Spleen (tissue), 11 donors: Measurements from ENCODE around the gene ZNF224. TPM values are rescaled to one million over a fixed set of nuclear protein-coding genes. Genes with fewer than 3 reads are reported as not detected.

ENCODE experiments used
- DNase-seq: peaks from one replicate; pipeline ENCODE4 v3.0.0-alpha.2; 2020
- H3K27ac ChIP-seq, 8 donors: fragments of 200-600 bp; sonication (generic) in 7 of 8; 1 replicate in 4 of 8; 2 replicates in 4 of 8; pipeline versions ENCODE4 v1.5.0 to v1.8.0; 2016 to 2021; ENCODE audit warnings: inconsistent platforms in 4 of 8, mild to moderate bottlenecking in 4 of 8, moderate library complexity in 1 of 8
- H3K27me3 ChIP-seq, 7 donors: fragments of 200-600 bp; sonication (generic) in 6 of 7; replicated peaks in 1 of 7; 1 replicate in 4 of 7; 2 replicates in 3 of 7; pipeline versions ENCODE4 v1.5.0 to v1.8.0; 2016 to 2021; ENCODE audit warnings: inconsistent platforms in 3 of 7, mild to moderate bottlenecking in 1 of 7
- H3K36me3 ChIP-seq, 6 donors: fragments of 200-600 bp; sonication (generic) in 5 of 6; 1 replicate in 4 of 6; 2 replicates in 2 of 6; pipeline versions ENCODE4 v1.5.0 to v1.8.0; 2016 to 2021; ENCODE audit warnings: inconsistent platforms in 2 of 6
- H3K4me1 ChIP-seq, 6 donors: fragments of 200-600 bp; sonication (generic) in 5 of 6; 1 replicate in 3 of 6; 2 replicates in 3 of 6; pipeline versions ENCODE4 v1.5.0 to v1.8.0; 2016 to 2021; ENCODE audit warnings: inconsistent platforms in 3 of 6
- H3K4me3 ChIP-seq, 8 donors: fragments of 200-600 bp; sonication (generic) in 7 of 8; 1 replicate in 4 of 8; 2 replicates in 4 of 8; pipeline versions ENCODE4 v1.5.0 to v1.8.0; 2016 to 2021; ENCODE audit warnings: inconsistent platforms in 4 of 8, mild to moderate bottlenecking in 4 of 8, moderate library complexity in 2 of 8
- H3K9me3 ChIP-seq, 8 donors: fragments of 200-600 bp; sonication (generic) in 7 of 8; 1 replicate in 4 of 8; 2 replicates in 4 of 8; pipeline versions ENCODE4 v1.5.0 to v1.8.0; 2016 to 2021; ENCODE audit warnings: inconsistent platforms in 4 of 8
- CTCF ChIP-seq, 11 experiments: fragments of 200-600 bp in 7 of 11; fragments of 450-650 bp in 4 of 11; sonication (generic) in 4 of 11; IDR thresholded peaks in 8 of 11; conservative IDR thresholded peaks in 3 of 11; 1 replicate in 7 of 11; 2 replicates in 4 of 11; pipeline versions ENCODE4 v1.4.0 to v1.8.0; 2016 to 2021; ENCODE audit warnings: antibody characterized with exemption in 11 of 11, inconsistent platforms in 4 of 11, mild to moderate bottlenecking in 1 of 11
- POLR2A ChIP-seq, 3 donors: fragments of 450-650 bp; IDR thresholded peaks; one replicate each; pipeline ENCODE4 v1.5.1; 2017; ENCODE audit warnings: antibody characterized with exemption in 3 of 3, mild to moderate bottlenecking in 1 of 3
- POLR2AphosphoS5 ChIP-seq, 3 donors: sonication (generic); formaldehyde crosslinking; IDR thresholded peaks; one replicate each; pipeline ENCODE4 v1.5.1; 2017; ENCODE audit warnings: antibody characterized with exemption in 3 of 3
- WGBS, 5 donors: extraction: QIAGEN DNeasy Blood & Tissue Kit in 3 of 5; methylation state at CpG; one replicate each; pipeline versions ENCODE4 v1.1.5 to v1.1.7; 2013 to 2018; 5-methylcytosine and 5-hydroxymethylcytosine counted together
- intact Hi-C: fragments of 100-400 bp; cut with DNase I; formaldehyde crosslinking; loops from one replicate; pipeline ENCODE4 v1.15.0; 2023; ENCODE audit warnings: low total_unique reads
- polyA plus RNA-seq, 3 donors: library from polyadenylated mRNA; stranded (reverse); fragments of 200-250 nt; gene quantifications; one replicate each; pipeline ENCODE4 v1.2.1, GENCODE V29; 2013
- total RNA-seq, 7 donors: library from RNA; depleted of rRNA in 3 of 7; stranded (reverse); fragments of >200 nt in 3 of 7; fragmentation: NEBNext Ultra II Directional in 4 of 7; extraction: Animal tissue kit (Norgen Biotek cat#: 25700) in 4 of 7; gene quantifications; one replicate each; pipeline versions ENCODE4 v1.1.0 to v1.2.1, GENCODE V29; 2016 to 2021
- donor health status: healthy with polysubstance abuse.
- donor health status: DM: no; HTN: no; CAD: no; lungs with moderate emphysema.
- donor health status: DM: no; HTN: no; CAD: no.
- donor health status: Bipolar disorder and iron deficiency.
- donor health status: healthy.
- donor health status: DM: no; HTN: no; CAD: no.
- donor health status: DM: yes; HTN: yes; CAD: no.

Gene ZNF224
- total and polyA plus RNA-seq, 10 donors = 15.9 to 61.8 (median 41.7) TPM

GRCh38 chr19:44076325-44076724, 17.8 kb upstream of the ZNF224 start:
- Histone ChIP-seq H3K27ac (no peak overlapping the region), H3K36me3 (peaks cover 0 to 52% (median 13%) of the 10 kb centered on the region in 6 donors), H3K4me3 (no peak overlapping the region), H3K4me1 (peaks cover 8 to 19% (median 16%) of the 10 kb centered on the region in 6 donors), H3K27me3 (no peaks in the 10 kb centered on the region), H3K9me3 (peaks cover 0 to 1% (median 0%) of the 10 kb centered on the region in 8 donors)
- 84 to 97% (median 89%) methylated on average over 2 of the region's 2 CpGs for WGBS, 5 donors
- no peak for DNase-seq
- intact Hi-C loops = no loop called here
- TF ChIP-seq CTCF (IDR thresholded peaks at IDR 0.05 in 8 of 11, conservative IDR thresholded peaks at IDR 0.05 in 3 of 11) (no peak), POLR2A (IDR thresholded peaks at IDR 0.05) (no peak), POLR2AphosphoS5 (IDR thresholded peaks at IDR 0.05) (no peak)

- intact Hi-C loops = loop anchor here (10.0 kb wide), 1 partner anchor 87 kb away; the partner anchor contains the start of gene ZNF230
- WGBS, 5 donors = 59 to 73% (median 69%) methylated on average over 4 of the region's 4 CpGs
- peaks cover 0 to 24% (median 4%) of the 10 kb centered on the region in 6 donors for H3K36me3 ChIP-seq
- H3K27me3 ChIP-seq = no peaks in the 10 kb centered on the region
- no peak for DNase-seq
- no peak overlapping the region for H3K4me3 ChIP-seq
- no peak for TF ChIP-seq POLR2A (IDR thresholded peaks at IDR 0.05)
- no peak for TF ChIP-seq POLR2AphosphoS5 (IDR thresholded peaks at IDR 0.05)
- no peak for TF ChIP-seq CTCF (IDR thresholded peaks at IDR 0.05 in 8 of 11, conservative IDR thresholded peaks at IDR 0.05 in 3 of 11)
- H3K27ac ChIP-seq = no peak overlapping the region
- H3K9me3 ChIP-seq = no peaks in the 10 kb centered on the region
- H3K4me1 ChIP-seq = peaks cover 8 to 30% (median 23%) of the 10 kb centered on the region in 6 donors
Measured at GRCh38 chr19:44092108-44092507, 2.1 kb upstream of the ZNF224 start.

- H3K27me3 ChIP-seq = no peaks in the 10 kb centered on the region
- 95 to 97% (median 95%) methylated on average over 3 of the region's 3 CpGs for WGBS, 5 donors
- no peak overlapping the region for H3K27ac ChIP-seq
- no peak overlapping the region for H3K4me3 ChIP-seq
- intact Hi-C loops = no loop called here
- peaks cover 4 to 13% (median 9%) of the 10 kb centered on the region in 6 donors for H3K4me1 ChIP-seq
- H3K9me3 ChIP-seq = peaks cover 29 to 96% (median 94%) of the 10 kb centered on the region in 8 donors
- peaks cover 17 to 65% (median 45%) of the 10 kb centered on the region in 6 donors for H3K36me3 ChIP-seq
- no peak for DNase-seq
- TF ChIP-seq POLR2A (IDR thresholded peaks at IDR 0.05) (no peak), POLR2AphosphoS5 (IDR thresholded peaks at IDR 0.05) (no peak), CTCF (IDR thresholded peaks at IDR 0.05 in 8 of 11, conservative IDR thresholded peaks at IDR 0.05 in 3 of 11) (no peak)
Measured at GRCh38 chr19:44107751-44108150, 13.6 kb downstream of the ZNF224 start.

GRCh38 chr19:44109458-44109857, 15.3 kb downstream of the ZNF224 start:
- intact Hi-C loops = no loop called here

More at GRCh38 chr19:44109458-44109857, 15.3 kb downstream of the ZNF224 start:
- H3K9me3 ChIP-seq = peaks cover 29 to 79% (median 78%) of the 10 kb centered on the region in 8 donors
- H3K27me3 ChIP-seq = no peaks in the 10 kb centered on the region
- H3K36me3 ChIP-seq = peaks cover 17 to 48% (median 28%) of the 10 kb centered on the region in 6 donors
- H3K27ac ChIP-seq = no peak overlapping the region
- TF ChIP-seq POLR2AphosphoS5 (IDR thresholded peaks at IDR 0.05) (no peak), CTCF (IDR thresholded peaks at IDR 0.05 in 8 of 11, conservative IDR thresholded peaks at IDR 0.05 in 3 of 11) (no peak), POLR2A (IDR thresholded peaks at IDR 0.05) (no peak)
- peaks cover 8 to 23% (median 17%) of the 10 kb centered on the region in 6 donors for H3K4me1 ChIP-seq
- DNase-seq = no peak
- H3K4me3 ChIP-seq = no peak overlapping the region
